ENCODE data around the gene PLCL1. TPM values are rescaled to one million over a fixed set of nuclear protein-coding genes. Genes with fewer than 3 reads are reported as not detected.
"Not testable (repeated sequence)": the region's sequence is repeated elsewhere in the genome, so short reads cannot be mapped to it uniquely, and the experiment has no call there.

PLCL1 gene
- total RNA-seq, 2 donors from 2014 or later: 6.9 to 7.5 TPM

DNA sequence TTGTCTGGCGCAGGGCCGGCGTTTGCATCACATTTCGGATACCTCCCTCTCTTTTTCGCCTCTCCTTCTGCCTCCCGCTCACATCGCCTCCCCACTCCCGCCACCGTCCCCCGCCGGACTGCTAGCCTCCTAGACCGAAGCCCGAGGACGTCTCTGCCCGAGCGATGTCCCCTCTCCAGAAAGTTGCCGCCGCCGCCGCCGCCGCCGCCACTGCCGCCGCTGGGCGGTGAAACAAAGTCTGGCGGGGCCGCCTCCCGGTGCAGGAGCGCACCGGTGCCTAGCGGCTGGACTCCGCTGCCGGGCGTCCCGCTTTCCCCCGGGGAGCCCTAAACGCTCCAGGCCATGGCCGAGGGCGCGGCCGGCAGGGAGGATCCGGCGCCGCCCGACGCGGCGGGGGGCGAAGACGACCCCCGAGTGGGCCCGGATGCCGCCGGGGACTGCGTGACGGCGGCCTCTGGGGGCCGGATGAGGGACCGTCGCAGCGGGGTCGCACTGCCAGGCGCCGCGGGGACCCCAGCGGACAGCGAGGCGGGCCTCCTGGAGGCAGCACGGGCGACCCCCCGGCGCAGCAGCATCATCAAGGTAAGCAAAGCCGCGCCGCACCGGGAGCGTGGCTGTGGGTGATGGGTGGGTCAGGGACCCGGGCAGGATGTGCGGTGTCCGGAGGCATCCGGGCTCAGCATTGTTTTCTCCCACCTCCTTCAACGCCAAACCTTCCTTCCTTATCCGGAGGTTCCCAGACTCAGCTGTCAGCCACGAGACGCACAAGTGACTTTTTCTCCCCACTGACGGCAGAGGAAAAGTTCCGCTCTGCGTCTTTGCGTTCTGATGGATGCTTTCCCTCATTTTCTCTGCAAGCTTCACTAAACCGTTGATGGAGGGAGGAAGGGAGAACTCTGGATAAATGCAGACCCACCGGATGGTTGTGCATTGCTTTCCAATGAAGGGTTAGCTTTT, 643 bp downstream of the PLCL1 start:
- intact Hi-C loops (cut with DNase I): loop anchor here (5.0 kb wide), 3 partner anchors 322 to 492 kb away; no protein-coding TSS in a partner anchor
- peak; percentile 79 for DNase-seq (ENCODE audit: low spot score)

DNA sequence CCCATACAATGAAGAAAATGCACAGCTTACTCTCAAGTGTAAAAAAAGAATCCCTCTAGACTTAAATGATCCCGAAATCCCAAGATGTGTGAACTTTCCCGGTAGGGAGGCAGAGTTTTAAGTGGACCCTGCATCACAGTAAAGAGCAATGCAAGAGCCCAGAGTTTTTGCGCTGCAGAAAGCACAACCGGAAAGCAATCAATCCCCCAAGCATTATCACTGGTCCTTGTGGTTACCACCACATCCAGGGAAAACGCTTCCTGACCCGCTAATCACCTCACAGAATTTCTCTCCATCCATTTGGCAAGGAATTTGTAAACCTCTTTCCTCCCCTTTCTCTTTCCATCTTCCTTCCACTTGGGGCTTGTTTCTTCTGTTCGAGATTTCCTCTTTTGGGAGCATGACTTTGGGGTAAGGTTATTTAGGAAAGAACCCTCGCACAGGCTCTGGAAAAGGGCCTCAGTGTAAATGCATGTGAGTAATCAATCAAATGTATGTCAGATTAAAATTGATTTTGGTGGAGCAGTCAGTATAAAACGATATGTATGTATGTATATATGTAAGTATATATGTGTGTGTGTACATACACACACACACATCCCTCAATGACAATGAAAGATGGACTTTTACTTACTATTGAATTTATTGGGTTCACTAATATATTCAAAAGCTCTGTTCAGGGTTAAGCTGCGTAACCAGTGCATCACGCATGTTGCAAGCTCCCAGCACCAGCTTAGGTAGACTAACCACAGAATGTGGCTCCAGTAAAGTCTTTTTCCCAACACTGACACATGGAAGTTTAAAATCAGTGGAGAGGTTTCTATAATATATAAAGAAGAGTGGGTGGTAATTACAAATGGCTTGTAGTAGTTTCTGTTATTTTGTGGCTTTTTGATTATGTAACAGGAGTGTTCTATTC, 1.6 kb downstream of the PLCL1 start:
- DNase-seq (ENCODE audit: low spot score): no peak
- intact Hi-C loops (cut with DNase I): loop anchor here in 1 of 2 donors (5.0 kb wide), 1 partner anchor 486 kb away; no protein-coding TSS in a partner anchor

DNA sequence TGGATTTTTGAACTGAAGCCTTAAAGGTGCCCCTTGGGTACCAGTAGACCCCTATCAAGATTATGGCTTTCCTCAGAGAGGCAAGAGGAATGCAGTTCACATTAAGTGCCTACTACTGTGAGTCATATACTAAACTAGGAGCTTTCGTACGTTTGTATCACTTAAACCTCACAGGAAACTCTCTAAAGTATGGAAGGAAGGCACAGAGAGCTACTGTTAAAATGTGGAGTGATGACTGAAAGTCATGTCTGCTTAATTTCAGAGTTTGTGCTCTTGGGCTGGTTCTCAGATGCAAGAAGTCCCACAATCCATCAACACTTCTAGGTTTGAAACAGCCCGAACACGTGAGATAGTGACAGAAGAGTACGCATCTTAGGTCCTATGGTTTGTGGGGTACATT, 4.7 kb downstream of the PLCL1 start:
- intact Hi-C loops (cut with DNase I): loop anchor here in 1 of 2 donors (5.0 kb wide), 1 partner anchor 483 kb away; no protein-coding TSS in a partner anchor

DNA sequence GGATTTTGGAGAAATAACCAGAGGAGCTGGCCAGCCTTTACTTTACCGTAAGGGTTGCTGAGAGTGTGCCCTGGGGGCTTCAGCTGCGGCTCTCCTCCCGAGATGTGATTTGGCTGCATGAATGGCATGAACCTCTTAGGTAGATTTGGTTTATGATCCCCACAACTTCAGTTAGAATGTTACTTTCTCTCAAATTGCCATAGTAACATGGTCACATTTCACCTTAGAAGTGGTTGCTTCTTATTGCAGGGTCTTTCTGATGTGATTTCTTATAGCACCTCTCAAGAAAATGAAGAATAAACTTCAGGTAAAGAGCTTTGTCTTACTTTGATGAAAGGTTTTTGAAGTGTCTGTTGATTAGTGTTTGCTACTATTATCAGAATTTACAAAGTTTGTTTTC, 5.6 kb downstream of the PLCL1 start:
- intact Hi-C loops (cut with DNase I): no loop called here
- no peak for DNase-seq (ENCODE audit: low spot score)

More for the DNA sequence above, 4.7 kb downstream of the PLCL1 start:
- DNase-seq (ENCODE audit: low spot score): no peak

DNA sequence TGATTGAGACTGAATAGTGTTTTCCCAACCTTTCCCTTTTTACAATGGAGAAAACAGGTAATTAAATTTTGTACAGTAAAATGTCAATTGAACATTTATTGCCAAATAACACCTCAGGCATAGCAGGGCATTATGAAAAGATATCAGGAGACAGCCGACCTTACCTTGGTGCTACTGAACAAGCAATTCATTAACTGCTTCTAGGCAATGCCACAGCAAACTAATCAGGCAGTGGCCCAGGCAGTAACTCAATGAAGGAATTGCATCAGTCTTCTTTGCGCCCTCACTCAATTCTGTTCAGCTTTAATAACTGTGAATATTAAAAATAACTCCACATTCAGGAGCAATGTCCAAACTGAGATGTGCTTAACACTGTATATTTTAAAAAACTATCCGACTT, 6.1 kb downstream of the PLCL1 start:
- intact Hi-C loops (cut with DNase I): no loop called here
- DNase-seq (ENCODE audit: low spot score): no peak

DNA sequence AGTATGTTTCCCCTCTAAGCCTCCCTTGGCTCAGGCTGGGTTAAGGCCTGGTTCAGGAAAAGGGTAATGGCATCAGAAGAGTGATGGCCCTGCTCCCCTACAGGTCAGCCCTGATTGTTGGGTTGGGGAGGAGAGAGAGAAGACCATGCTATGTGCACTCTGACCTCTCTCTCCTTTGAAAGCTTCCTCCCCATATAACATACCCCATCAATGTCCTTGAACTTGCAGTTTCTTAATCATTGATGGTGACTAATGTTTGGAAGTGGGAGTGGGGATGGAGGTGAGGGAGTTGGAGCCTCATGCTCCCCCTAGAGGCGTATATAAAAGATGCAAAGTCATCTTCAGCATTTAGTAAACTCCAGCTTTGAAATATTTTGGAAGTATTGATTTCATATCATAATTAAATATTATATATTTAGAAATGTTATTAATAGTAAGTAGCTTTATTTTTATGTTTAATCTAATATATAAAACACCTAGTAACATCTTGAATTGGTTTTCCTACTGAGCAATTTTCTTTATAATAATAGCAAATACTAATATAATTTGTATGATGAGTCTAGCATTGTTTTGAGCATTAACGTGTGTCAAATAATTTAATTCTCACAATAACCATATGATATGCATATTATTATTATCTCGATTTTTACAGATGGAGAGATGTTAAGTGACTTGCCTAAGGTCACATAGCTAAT, 8.8 kb downstream of the PLCL1 start:
- no peak for DNase-seq (ENCODE audit: low spot score)
- intact Hi-C loops (cut with DNase I): no loop called here

DNA sequence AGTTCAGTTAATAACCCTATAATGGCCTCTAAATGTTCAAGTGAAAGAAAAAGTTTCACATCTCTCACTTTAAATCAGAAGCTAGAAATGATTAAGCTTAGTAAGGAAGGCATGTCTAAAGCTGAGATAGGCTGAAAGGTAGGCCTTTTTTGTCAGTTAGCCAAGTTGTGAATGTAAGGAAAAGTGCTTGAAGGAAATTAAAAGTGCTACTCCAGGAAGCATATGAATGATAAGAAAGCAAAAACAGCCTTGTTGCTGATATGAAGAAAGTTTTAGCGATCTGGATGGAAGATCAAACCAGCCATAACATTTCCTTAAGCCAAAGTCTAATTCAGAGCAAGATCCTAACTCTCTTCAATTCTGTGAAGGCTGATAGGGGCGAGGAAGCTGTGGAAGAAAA, 10.1 kb downstream of the PLCL1 start:
- no peak for DNase-seq (ENCODE audit: low spot score)
- intact Hi-C loops (cut with DNase I): no loop called here

DNA sequence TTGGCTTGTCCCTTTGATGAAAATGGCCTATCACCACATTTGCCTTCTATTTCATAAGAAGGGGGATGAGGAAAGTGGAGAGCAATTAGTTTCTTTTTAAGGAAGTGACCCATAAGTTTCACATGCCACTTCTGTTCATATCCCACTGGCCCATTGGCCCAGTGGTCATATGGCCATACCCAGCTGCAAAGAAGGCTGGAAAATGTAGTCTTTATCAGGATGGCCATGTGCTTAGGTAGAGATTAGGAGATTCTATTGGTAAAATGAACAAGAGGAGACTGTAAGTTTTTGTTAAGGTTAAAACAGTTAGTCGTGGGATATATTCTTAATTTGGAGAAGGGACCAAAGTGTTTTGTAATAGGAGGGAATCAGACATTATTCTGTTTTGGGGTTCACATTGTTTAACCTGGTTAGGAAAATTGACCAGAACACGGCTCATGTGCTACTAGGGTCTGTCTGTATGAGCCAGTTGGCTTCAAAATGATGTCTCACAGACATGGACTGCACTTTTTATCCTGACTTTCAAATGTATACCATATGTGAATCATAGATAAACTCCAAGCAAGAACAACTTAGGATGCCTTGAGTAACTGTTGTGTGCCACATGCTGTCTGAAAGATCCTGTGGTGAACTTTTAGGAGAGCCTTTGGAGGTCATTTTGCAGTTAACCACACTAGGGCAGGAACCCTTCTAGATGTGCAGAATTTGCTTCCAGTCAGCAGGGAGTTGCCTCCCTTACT, 17.3 kb downstream of the PLCL1 start:
- no peak for DNase-seq (ENCODE audit: low spot score)
- intact Hi-C loops (cut with DNase I): no loop called here

DNA sequence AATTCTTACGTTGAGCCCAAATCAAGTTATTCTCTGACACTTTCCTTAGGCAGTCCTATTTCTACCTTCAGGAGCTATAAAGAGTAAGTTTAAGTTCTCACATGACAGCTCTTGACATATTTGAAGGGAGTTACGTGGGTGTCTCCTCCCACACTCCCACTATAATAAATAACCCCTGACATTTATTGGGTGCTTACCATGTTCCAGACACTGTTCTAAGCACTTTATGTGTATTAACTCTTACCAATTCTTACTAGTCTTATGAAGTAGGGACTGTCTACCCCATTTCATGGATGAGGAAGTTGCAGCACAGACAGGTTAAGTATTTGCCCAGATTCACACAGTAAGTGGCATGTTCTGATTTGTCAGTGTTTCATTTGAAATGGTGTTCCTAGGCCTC, 17.9 kb downstream of the PLCL1 start:
- intact Hi-C loops (cut with DNase I): no loop called here
- no peak for DNase-seq (ENCODE audit: low spot score)

DNA sequence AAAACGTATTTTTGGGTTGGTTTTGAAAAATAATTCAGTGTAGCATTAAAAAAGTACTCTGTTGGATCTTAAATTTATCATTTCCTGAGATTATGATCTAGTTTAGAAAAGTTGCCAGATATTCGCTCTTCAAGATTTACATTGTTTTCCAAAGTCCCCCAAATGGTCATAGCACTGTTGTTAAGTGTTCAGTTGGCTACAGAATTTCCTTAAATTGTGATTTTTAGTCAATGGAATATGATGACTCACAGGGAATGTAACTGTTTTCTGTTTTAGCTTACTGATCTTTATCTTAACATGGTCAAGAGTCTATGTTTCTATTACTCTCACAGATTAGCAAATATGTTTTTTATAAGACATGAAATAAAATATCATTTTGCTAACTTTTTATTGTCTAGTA, 23.2 kb downstream of the PLCL1 start:
- DNase-seq (ENCODE audit: low spot score): no peak
- intact Hi-C loops (cut with DNase I): no loop called here

DNA sequence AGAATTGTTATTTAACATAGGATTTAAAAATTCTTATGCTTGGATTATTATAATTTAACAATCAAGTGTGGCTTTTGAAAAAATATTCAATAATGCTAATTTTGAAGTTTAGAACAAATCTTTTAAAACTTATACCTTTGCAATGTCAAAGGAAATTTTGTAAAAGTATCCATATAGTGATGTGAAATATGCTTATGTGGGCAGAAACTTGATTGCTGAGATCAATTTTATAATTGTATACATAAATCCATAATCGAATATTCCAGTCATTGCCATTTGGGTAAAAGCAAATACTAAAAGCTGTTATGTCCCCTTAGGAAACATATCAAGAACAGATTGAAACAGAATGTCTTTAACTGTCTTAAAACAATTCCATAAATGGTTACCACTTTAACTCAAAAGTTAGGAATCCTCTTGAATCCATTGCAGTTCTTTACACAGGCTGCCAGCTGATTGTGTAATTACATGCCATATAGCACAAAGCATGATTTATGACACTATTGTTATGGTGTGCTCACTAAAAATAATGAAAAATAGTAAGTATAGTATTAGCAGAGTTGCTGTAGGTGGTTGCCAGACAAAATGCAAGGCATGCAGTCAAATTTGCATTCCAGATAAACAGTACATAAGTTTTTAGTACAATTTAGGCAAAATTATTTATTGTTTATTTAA, 24.2 kb downstream of the PLCL1 start:
- no peak for DNase-seq (ENCODE audit: low spot score)
- intact Hi-C loops (cut with DNase I): no loop called here

DNA sequence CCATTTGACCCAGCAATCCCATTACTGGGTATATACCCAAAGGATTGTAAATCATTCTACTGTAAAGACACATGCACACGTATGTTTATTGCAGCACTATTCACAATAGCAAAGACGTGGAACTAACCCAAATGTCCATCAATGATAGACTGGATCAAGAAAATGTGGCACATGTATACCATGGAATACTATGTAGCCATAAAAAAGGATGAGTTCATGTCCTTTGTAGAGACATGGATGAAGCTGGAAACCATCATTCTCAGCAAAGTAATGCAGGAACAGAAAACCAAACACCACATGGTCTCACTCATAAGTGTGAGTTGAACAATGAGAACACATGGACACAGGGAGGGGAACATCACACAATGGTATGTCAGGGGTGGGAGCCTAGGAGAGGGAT, 30.4 kb downstream of the PLCL1 start:
- DNase-seq (ENCODE audit: low spot score); intact Hi-C loops (cut with DNase I): not testable (repeated sequence)

DNA sequence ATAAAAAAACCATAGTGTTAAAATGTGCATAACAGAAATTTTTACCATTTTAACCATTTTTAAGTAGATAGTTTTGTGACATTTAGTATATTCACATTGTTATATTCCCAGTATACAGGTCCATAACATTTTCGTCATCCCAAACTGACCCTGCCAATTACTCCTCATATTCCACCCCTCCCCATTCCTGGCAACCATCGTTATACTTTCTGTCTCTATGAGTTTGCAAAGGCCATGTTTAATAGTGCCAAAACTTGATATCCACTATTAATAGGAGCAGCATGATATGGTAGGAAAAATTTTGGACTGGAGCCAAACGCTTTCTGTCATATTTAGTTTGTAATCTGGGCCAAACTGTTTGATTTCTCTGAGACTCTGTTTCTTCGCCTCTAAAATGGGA, 30.9 kb downstream of the PLCL1 start:
- DNase-seq (ENCODE audit: low spot score): no peak
- intact Hi-C loops (cut with DNase I): no loop called here

DNA sequence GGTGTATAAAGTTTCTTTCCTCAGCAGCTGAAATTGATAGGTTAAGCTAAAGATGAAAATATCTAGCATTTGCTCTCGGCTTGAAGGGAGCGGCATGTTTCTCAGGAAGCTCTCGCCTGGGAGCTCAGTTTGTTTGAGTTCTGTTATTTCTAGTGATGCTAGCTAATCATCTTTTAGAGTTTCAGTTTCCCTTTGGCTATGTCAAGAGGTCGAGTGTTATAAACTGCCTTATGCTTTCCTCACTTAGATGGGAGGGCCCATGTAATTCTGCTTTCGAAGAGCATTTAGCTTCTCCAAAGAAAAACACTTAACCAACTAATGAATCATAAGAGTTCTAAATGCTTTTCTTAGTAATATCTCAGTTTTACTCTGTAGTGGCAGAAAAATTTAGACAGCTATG, 33.6 kb downstream of the PLCL1 start:
- intact Hi-C loops (cut with DNase I): no loop called here
- no peak for DNase-seq (ENCODE audit: low spot score)

DNA sequence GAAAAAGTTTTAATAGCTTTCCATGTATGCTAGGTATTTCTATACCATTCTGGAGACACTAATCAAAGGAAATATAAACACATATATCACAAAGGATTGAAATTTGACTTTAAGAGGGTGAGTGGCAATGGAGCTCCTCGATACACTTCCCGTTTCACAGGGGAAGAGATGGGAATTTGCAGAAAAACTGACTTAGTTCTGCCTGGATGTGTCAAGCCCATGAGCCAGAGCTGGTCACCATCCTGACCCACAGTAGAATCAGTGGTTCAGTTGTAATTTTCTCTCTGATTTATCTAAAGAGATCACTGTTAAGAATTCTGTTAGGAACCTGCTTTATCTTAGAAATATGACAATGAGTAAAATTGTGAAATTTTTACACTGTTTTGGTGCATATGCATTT, 34.2 kb downstream of the PLCL1 start:
- no peak for DNase-seq (ENCODE audit: low spot score)
- intact Hi-C loops (cut with DNase I): no loop called here

DNA sequence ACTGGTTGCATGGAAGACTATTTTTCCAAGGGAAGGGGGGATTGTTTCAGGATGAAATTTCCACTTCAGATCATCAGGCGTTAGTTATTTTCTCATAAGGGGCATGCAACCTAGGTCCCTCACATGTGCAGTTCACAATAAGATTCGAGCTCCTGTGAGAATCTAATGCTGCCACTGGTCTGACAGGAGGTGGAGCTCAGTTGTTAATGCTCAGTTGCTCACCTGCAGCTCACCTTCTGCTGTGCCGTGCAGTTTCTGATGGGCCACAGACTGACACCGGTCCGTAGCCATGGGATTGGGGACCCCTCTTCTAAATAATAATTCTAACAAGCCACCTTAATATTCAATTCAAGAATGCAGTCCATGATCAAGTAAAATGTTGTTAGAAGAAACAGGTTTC, 34.9 kb downstream of the PLCL1 start:
- DNase-seq (ENCODE audit: low spot score): no peak
- intact Hi-C loops (cut with DNase I): no loop called here

DNA sequence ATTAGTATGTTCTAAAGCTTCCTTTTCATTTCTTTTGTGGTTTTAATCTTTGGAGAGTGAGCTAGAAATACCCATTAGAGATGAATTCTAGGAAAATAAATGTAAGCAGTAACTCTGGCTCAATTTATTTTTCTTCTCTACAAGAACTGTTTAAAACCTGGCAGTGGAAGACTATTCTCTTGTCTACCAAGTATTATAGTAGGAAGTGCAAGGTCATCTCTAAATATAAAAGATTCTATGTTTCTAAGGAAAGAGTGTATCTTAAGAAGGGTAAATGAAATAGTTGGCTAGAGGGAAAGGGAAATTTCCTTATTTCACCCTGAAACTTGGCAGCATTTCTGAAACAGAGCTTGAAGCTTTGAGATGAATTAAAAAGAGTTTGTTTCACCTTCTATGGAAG, 35.5 kb downstream of the PLCL1 start:
- intact Hi-C loops (cut with DNase I): no loop called here
- DNase-seq (ENCODE audit: low spot score): no peak

DNA sequence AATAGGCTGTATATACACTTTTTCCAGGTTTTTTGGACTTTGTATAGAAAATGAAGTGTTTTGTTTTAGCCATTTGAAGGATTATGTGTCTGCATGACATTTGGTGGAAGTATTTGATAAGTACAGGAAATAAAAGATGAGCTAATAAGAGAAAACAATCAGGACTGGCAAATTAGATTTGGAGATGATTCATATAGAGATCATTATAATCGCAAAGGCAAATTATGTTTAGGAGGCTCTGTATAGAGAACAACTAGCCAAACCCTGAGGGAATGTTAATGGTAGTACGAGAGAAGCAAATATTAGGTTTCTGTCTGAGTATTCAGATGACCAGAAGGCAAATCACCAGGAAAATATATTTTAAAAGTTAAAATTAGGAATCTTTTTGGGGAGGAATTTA, 41.7 kb downstream of the PLCL1 start:
- DNase-seq (ENCODE audit: low spot score): no peak
- intact Hi-C loops (cut with DNase I): no loop called here
